ENCODE data around the gene ACOD1. TPM values are rescaled to one million over a fixed set of nuclear protein-coding genes. Genes with fewer than 3 reads are reported as not detected.

ACOD1 gene
- total RNA-seq, 1 experiment from 2014 or later: not detected

GRCh38 chr13:76954538-76954937 is 6.2 kb downstream of the ACOD1 start:
- Histone ChIP-seq H3K9me3 (peaks cover 5% of the 10 kb centered on the region), H3K27me3 (replicated peaks; ENCODE audit: control insufficient read depth, insufficient read depth, low read length) (no peaks in the 10 kb centered on the region), H3K4me1 (no peaks in the 10 kb centered on the region), H3K36me3 (ENCODE audit: control insufficient read depth, insufficient read depth, low read length) (no peaks in the 10 kb centered on the region), H3K4me3 (ENCODE audit: low read depth, low read length) (no peak overlapping the region)
- ChIA-PET POLR2A (no interaction called here), CTCF (interaction anchor here (1.0 kb wide), 1 partner anchor 25 kb away, joined by 3 read pairs; no protein-coding TSS in a partner anchor)
- no TSS peak for BruUV-seq (replicated peaks)
- peaks cover 5% of the 10 kb centered on the region for H3K27me3 Mint-ChIP-seq (ENCODE audit: insufficient read depth, unreplicated experiment)
- intact Hi-C loops (cut with micrococcal nuclease; ENCODE audit: unreplicated experiment): loop anchor here (1.0 kb wide), 1 partner anchor 26 kb away; no protein-coding TSS in a partner anchor
- no peaks in the 10 kb centered on the region for H3K4me1 Mint-ChIP-seq (ENCODE audit: low read depth, unreplicated experiment)
- no peak overlapping the region for H3K27ac Mint-ChIP-seq (ENCODE audit: unreplicated experiment)
- DNase-seq: peak in 1 of 2 experiments; percentile 13
- no peak overlapping the region for H3K4me3 Mint-ChIP-seq (ENCODE audit: unreplicated experiment)
- H3K36me3 Mint-ChIP-seq (ENCODE audit: insufficient read depth, unreplicated experiment): no peaks in the 10 kb centered on the region
- TF ChIP-seq CTCF (IDR thresholded peaks at IDR 0.05; ENCODE audit: insufficient read depth in 1 of 2, low read depth in 1 of 2, low read length in 1 of 2, severe bottlenecking in 1 of 2, unreplicated experiment in 1 of 2): peak in 1 of 2 experiments; percentile 2
- H3K9me3 Mint-ChIP-seq (ENCODE audit: unreplicated experiment): peaks cover 12% of the 10 kb centered on the region

- Mint-ChIP-seq H3K27ac (ENCODE audit: unreplicated experiment) (no peak overlapping the region), H3K36me3 (ENCODE audit: insufficient read depth, unreplicated experiment) (no peaks in the 10 kb centered on the region), H3K4me3 (ENCODE audit: unreplicated experiment) (no peak overlapping the region), H3K4me1 (ENCODE audit: low read depth, unreplicated experiment) (no peaks in the 10 kb centered on the region), H3K27me3 (ENCODE audit: insufficient read depth, unreplicated experiment) (peaks cover 5% of the 10 kb centered on the region), H3K9me3 (ENCODE audit: unreplicated experiment) (peaks cover 14% of the 10 kb centered on the region)
- H3K36me3 ChIP-seq (ENCODE audit: control insufficient read depth, insufficient read depth, low read length): no peaks in the 10 kb centered on the region
- H3K9me3 ChIP-seq: peaks cover 11% of the 10 kb centered on the region
- intact Hi-C loops (cut with micrococcal nuclease; ENCODE audit: unreplicated experiment): no loop called here
- H3K4me1 ChIP-seq: no peaks in the 10 kb centered on the region
- ChIA-PET POLR2A (no interaction called here), CTCF (interaction anchor here (1.0 kb wide), 1 partner anchor 25 kb away, joined by 3 read pairs; no protein-coding TSS in a partner anchor)
- TF ChIP-seq CTCF (IDR thresholded peaks at IDR 0.05; ENCODE audit: insufficient read depth in 1 of 2, low read depth in 1 of 2, low read length in 1 of 2, severe bottlenecking in 1 of 2, unreplicated experiment in 1 of 2): no peak
- H3K4me3 ChIP-seq (ENCODE audit: low read depth, low read length): no peak overlapping the region
- BruUV-seq (replicated peaks): no TSS peak
- DNase-seq: no peak
- H3K27me3 ChIP-seq (replicated peaks; ENCODE audit: control insufficient read depth, insufficient read depth, low read length): no peaks in the 10 kb centered on the region
These were observed 6.9 kb downstream of the ACOD1 start for GRCh38 chr13:76955193-76955592.

GRCh38 chr13:76955661-76956060 is 7.3 kb downstream of the ACOD1 start:
- no peaks in the 10 kb centered on the region for H3K36me3 ChIP-seq (ENCODE audit: control insufficient read depth, insufficient read depth, low read length)
- Mint-ChIP-seq H3K27ac (ENCODE audit: unreplicated experiment) (no peak overlapping the region), H3K9me3 (ENCODE audit: unreplicated experiment) (peaks cover 18% of the 10 kb centered on the region), H3K4me1 (ENCODE audit: low read depth, unreplicated experiment) (no peaks in the 10 kb centered on the region), H3K4me3 (ENCODE audit: unreplicated experiment) (no peak overlapping the region), H3K36me3 (ENCODE audit: insufficient read depth, unreplicated experiment) (no peaks in the 10 kb centered on the region), H3K27me3 (ENCODE audit: insufficient read depth, unreplicated experiment) (peaks cover 3% of the 10 kb centered on the region)
- H3K9me3 ChIP-seq: peaks cover 16% of the 10 kb centered on the region
- CTCF ChIA-PET: no interaction called here
- no peaks in the 10 kb centered on the region for H3K27me3 ChIP-seq (replicated peaks; ENCODE audit: control insufficient read depth, insufficient read depth, low read length)
- DNase-seq: no peak
- H3K4me3 ChIP-seq (ENCODE audit: low read depth, low read length): no peak overlapping the region
- POLR2A ChIA-PET: no interaction called here
- intact Hi-C loops (cut with micrococcal nuclease; ENCODE audit: unreplicated experiment): no loop called here
- no TSS peak for BruUV-seq (replicated peaks)
- H3K4me1 ChIP-seq: no peaks in the 10 kb centered on the region
- TF ChIP-seq CTCF (IDR thresholded peaks at IDR 0.05; ENCODE audit: insufficient read depth in 1 of 2, low read depth in 1 of 2, low read length in 1 of 2, severe bottlenecking in 1 of 2, unreplicated experiment in 1 of 2): no peak

Measured in Caco-2 (cell line).